ENCODE data around the gene DEDD2.
"Not testable (repeated sequence)": the region's sequence is repeated elsewhere in the genome, so short reads cannot be mapped to it uniquely, and the experiment has no call there.

Gene DEDD2, protein sequence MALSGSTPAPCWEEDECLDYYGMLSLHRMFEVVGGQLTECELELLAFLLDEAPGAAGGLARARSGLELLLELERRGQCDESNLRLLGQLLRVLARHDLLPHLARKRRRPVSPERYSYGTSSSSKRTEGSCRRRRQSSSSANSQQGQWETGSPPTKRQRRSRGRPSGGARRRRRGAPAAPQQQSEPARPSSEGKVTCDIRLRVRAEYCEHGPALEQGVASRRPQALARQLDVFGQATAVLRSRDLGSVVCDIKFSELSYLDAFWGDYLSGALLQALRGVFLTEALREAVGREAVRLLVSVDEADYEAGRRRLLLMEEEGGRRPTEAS

DNA sequence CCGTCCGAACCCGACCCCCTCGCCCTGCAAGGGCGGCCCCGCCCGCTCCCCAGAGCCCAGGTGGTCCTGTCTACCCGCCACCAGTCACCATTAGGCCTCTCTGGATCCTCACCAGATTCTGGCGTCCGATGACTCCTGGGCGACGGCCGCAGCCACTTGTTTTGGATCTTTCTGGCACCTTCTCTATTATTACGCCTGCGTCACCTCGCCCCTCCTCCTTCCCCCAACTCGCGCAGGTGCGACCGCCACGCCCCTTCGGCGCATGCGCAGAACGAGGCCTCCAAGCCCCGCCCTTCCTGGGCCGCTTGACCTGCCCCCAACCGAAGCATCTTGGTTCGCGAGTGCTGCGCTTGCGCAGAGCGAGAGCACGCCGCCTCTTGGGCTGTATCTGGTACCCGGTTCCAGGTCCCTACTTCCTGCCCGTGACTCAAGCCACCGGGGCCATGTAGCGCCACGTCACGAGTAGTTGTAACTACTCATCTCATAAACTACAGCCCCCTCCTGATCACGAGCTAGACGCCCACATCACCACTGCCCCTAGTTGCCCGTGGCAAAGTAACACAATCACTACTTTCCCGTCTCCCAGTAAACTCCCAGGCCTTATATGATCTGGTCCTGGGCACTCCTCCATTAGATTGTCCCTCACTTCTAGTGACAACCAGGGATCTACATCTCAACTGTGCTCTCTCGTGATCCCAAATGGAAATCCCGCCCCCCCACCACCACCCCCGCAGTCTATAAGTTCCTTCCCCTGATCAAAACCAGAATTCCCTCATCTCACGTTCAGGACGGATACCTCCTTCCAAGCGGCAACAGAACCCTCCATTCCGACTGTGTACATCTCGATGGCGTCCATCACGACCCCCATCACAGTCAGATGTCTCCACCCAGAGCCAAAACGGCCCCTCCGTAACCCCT lies at the start of gene DEDD2:
Gene DEDD2 (minus strand): TSS at position 158 of the 918 bp plus-strand sequence. CDS start 670 bp downstream, outside the sequence.
- peak; percentile 75 for TF ChIP-seq POLR2A (IDR thresholded peaks at IDR 0.05; ENCODE audit: low read depth, low read length)
- DNase-seq (ENCODE audit: insufficient read length, low spot score): peak; percentile 99
- FAIRE-seq: peak; percentile 74

DNA sequence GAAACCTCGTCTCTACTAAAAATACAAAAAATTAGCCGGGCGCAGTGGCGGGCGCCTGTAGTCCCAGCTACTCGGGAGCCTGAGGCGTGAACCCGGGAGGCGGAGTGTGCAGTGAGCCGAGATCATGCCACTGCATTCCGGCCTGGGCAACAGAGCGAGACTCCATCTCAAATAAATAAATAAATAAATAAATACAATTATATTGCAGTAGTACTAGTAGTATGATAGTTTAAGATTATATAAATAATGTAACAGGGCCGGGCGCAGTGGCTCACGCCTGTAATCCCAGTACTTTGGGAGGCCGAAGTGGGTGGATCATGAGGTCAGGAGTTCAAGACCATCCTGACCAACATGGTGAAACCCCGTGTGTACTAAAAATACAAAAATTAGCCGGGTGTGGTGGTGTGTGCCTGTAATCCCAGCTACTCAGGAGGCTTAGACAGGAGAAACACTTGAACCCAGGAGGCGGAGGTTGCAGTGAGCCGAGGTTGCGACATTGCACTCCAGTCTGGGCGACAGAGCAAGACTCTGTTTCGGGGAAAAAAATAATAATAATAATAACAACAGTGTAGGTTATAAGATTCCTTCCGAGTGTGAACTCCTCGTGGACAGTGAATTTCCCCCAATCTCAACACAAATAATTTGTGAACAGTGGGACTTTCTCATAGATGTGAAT lies 49.6 kb upstream of the DEDD2 start:
- DNase-seq (ENCODE audit: insufficient read length, low spot score): not testable (repeated sequence)

DNA sequence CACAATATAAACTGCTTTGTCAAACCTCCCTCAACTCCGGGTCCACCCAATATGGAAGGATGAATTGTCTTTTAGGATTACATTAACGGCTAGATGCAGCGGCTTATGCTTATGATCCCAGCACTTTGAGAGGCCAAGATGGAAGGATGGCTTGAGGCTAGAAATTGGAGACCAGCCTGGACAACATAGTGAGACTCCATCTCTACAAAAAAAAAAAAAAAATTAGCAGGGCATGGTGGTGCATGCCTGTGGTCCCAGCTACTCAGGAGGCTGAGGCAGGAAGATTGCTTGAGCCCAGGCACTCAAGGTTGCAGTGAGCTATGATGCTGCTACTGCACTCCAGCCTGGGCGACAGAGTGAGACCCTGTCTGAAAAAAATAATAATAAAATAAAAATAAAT lies 48.6 kb upstream of the DEDD2 start:
- not testable (repeated sequence) for FAIRE-seq; DNase-seq (ENCODE audit: insufficient read length, low spot score)

More for the DNA sequence above, 49.6 kb upstream of the DEDD2 start:
- FAIRE-seq: not testable (repeated sequence)

DNA sequence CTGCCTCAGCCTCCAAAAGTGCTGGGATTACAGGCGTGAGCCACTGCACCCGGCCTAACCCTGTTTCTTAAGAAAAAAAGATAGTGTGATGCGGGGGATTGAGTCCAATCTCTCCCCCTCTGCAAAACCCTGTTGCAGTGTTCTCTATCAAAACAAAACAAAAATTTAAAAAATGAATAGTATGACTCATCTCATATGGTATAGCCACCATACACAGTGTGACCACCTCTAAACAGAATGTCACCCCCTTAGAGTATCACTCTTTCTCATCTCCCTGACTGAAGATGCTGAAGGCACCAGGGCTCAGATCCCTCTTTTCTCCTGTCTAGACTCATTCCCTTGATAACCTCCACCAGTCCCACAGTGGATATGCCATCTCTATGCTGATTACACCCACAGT lies 44.3 kb upstream of the DEDD2 start:
- FAIRE-seq (no peak), DNase-seq (ENCODE audit: insufficient read length, low spot score) (no peak)
- TF ChIP-seq POLR2A (IDR thresholded peaks at IDR 0.05; ENCODE audit: low read depth, low read length): no peak

DNA sequence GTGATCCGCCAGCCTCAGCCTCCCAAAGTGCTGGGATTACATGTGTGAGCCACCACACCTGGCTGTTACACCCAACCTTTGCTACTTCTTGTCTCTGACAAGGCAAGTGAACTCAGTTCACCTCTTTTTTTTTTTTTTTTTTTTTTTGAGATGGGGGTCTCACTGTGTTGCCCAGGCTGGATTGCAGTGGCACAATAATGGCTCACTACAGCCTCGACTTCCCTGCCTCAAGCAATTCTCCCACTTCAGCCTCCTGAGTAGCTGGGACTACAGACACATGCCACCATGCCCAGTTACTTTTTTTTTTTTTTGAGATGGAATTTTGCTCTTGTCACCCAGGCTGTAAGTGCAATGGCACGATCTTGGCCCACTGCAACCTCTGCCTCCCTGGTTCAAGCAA lies 40.4 kb upstream of the DEDD2 start:
- not testable (repeated sequence) for DNase-seq (ENCODE audit: insufficient read length, low spot score); FAIRE-seq

DNA sequence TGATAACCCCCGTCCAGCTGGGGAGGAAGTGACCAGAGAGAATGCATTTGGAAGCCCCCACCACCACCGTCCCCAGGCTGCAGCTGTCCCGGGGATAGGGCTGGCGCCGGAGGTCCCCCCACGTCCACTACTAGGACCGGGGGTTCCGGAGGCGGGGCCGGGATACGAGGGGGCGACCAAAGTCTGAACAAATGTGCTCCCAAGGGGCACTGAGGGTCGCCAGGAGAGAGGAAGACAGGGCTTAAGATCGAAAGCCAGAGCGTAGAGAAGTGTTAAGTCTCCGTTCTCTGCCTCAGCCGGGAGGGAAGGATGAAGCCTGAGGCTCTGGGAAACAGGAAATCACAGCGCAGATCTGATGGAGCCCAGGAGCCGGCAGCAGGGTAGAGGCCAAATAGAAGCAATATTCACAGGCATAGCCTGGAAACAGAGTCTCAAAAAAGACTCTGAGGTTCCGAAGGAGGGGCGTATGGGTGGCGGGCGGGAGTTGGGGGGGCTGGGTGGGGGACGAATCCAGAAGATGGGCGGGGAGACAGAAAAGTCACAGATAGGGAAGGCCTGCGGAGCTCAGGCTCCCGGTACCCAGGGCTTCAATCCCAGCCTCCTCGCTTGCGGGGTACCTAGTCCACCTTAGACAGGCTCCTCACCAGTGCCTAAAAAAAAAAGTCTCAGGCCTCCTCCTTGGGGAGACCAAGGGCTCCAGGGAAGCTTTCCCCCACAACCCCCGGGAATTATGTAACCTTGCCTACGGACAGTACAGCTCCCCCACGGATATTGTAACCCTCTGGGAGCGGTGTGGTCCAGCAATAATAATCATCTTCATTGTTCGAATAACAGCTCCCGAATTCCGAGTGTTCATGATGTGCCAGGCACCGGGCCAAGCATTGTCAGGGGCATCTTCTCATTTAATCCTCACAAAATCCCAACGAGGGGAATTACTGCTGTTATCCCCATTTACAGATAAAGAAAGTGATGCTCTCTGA lies 38.6 kb upstream of the DEDD2 start:
- no peak for FAIRE-seq
- no peak for TF ChIP-seq POLR2A (IDR thresholded peaks at IDR 0.05; ENCODE audit: low read depth, low read length)
- DNase-seq (ENCODE audit: insufficient read length, low spot score): no peak

DNA sequence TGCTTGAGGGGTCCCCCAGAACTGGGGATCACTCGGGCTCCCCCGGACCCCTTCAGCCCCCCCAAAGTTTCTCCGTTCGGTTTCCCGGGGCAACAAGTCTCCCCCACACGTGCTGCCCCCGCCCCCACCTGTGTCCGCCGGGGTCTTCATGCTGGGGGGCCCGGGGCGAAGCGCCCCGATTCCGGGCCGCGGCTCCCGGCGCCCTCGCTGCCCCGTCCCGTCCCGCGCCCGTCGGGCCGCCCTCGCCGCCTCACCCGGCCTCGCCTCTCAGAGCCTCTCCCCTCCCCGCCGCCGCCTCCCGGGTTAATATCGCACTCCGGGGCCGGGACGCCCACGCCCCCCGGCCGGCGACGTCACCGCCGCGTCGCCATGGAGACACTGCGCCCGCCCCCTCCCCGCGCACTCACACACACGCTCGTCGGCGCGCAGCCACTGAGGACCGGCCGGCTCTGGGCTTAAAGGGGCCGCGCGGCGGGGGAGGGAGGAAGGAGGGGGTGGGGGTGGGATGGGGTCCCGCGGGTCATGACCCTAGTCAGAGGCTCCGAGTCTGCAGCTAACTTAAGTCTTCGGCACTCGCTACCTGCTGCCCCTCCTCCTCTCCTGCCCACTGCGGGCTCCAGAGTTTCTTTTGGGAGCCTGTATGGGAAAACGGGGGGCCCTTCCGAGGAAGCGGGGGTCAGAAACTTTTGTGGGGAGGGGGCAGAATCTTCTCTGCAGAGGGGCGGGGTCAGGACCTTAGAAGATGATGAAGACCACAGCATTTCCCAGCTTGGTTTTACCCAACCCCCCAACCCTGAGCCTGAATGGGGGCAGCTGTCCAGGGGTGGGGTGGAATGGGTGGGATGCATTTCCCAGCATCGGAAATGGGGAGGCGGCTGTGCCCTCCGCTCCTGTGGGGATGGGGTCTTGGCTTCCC lies 37.6 kb upstream of the DEDD2 start, which contains the start of gene ERF:
Gene ERF (minus strand): TSS at position 279 of the 916 bp plus-strand sequence. CDS start 129 bp downstream, at position 150.
- DNase-seq (ENCODE audit: insufficient read length, low spot score) (peak; percentile 93), FAIRE-seq (no peak)
- peak; percentile 98 for TF ChIP-seq POLR2A (IDR thresholded peaks at IDR 0.05; ENCODE audit: low read depth, low read length)

DNA sequence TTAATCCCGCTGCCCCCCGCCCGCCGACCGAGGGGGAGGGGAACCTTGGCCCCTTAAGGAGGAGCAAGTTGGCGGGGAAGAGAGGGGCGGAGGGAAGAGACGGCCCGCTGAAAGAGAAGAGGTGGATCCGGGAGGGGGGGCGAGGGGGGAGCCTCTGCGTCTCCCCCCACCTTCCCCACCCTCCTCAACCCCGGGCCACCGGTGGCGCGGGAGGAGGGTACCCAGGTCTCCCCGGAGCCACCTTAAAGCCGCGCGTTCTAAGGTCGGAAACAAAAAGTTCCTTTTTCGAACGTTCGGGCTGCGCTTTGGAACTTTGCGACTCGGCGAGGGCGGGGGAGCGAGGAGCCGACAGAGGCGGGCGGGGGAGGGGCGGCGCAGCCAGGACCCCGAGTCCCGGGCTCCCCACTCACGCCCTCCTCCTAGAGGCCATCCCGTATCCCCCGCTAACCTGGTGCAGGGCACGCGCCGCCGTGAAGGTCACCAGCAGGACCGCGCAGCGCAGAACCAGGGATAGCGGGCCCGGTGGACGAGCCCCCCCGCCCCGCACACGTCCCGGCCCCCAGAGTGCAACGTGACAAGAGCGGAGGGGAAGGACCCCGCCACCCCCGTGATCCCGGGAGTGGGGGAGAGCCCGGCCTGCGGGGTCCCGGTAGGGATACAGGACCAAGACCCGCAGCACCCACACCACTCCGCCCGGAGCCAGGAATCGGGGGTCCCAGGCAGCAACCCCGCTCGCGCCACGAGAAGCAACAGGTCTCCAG lies 36.8 kb upstream of the DEDD2 start:
- no peak for TF ChIP-seq POLR2A (IDR thresholded peaks at IDR 0.05; ENCODE audit: low read depth, low read length)
- DNase-seq (ENCODE audit: insufficient read length, low spot score) (no peak), FAIRE-seq (no peak)

DNA sequence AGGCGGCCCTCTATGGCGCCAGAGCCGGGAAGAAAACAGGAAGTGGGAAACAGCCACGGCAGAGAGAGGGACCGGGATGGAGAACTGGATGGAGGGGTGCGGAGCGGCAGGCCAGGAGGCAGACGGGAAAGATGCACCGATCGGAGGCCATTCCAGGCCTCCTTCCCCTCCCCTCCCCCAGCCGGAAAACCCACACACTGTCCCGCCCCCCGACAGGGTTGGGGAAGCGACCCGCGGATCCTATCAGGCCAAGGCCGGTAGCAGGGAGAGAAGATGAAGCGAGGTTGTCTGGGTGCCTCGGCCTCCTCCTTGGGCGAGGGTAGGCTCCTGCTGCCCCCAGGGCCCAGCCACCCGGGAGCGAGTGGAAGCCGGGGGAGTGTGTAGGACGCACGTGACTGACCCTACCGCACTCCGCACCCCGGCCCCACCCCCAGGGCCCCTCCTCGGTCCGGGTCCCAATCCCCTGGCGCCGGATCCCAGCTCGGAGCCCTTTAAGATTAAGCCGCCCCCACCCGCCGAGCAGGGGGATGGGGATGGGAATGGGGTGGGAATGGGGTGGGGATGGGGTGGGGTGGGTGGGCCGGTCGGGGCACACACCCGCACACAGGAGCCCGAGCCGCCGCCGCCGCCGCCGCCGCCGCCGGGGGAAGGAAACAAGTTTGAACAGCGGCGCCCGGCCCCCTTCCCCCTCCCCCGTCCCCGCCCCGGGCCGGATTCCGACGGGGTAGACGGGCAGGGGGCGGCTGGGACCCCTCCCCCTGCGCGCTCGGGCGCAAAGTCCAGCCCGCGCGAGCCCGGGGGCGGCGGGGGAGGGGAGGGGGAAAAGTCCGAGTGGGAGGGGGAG lies 36.0 kb upstream of the DEDD2 start:
- DNase-seq (ENCODE audit: insufficient read length, low spot score): no peak
- no peak; the same call in none of the 2 replicates for TF ChIP-seq POLR2A (IDR thresholded peaks at IDR 0.05; ENCODE audit: low read depth, low read length)
- no peak for FAIRE-seq

DNA sequence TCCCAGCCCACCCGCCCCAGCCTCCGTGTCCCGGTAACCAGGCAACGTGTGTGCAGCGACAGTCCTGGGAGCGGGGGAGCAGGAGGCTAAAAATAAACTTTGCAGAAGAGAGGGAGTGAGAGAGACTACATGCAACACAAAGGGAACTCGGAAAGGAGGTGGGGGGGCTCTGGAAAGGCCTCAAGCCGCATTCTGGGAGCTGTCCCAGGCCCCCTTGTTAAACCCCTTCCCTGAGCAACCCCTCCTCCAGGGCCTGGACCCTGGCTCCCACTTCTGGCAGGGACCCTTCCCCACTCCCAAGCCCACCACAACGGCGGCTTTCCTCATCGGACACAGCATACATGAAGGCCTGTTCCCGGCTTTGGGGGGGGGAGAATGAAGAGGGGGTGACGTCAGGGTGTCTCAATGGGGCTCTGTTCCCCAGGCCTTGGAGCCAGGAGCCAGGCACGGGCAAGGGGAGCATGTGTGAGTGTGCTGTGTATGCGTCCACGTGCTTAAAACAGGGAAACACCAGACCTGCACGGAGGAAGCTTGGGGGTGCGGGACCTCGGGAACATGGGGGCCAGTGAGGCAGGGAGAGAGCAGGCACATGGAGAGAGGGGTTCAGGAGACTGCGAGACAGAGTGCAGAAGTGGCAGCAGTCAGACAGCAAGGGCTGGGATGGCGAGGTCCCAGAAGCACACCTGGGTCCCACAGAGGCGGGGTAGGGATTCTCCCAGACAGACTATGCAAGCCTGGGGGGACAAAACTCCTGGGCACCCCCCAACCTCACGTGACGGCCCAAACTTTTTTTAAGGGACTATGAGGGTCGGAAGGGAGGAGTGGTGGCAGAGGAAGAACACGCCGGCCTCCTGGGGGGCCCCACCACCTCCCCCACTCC lies 35.1 kb upstream of the DEDD2 start:
- FAIRE-seq (no peak), DNase-seq (ENCODE audit: insufficient read length, low spot score) (no peak)
- no peak for TF ChIP-seq POLR2A (IDR thresholded peaks at IDR 0.05; ENCODE audit: low read depth, low read length)

All from H54 (cell line).